Lower leg skin (tissue), 3 donors: ENCODE measurements around the gene ADAM10.

Source experiments
- POLR2A ChIP-seq, 2 donors: fragments of 450-650 bp; IDR thresholded peaks; one replicate each; pipeline ENCODE4 v1.6.1; 2016 to 2017; ENCODE audit warnings: antibody characterized with exemption in 2 of 2, mild to moderate bottlenecking in 1 of 2, moderate library complexity in 1 of 2
- TF ChIP-seq, protein P1 (sequence below), 3 donors: fragments of 450-650 bp; IDR thresholded peaks; one replicate each; pipeline ENCODE4 v1.5.1; 2016; ENCODE audit warnings: antibody characterized with exemption in 3 of 3, mild to moderate bottlenecking in 3 of 3, moderate library complexity in 2 of 3

DNA sequence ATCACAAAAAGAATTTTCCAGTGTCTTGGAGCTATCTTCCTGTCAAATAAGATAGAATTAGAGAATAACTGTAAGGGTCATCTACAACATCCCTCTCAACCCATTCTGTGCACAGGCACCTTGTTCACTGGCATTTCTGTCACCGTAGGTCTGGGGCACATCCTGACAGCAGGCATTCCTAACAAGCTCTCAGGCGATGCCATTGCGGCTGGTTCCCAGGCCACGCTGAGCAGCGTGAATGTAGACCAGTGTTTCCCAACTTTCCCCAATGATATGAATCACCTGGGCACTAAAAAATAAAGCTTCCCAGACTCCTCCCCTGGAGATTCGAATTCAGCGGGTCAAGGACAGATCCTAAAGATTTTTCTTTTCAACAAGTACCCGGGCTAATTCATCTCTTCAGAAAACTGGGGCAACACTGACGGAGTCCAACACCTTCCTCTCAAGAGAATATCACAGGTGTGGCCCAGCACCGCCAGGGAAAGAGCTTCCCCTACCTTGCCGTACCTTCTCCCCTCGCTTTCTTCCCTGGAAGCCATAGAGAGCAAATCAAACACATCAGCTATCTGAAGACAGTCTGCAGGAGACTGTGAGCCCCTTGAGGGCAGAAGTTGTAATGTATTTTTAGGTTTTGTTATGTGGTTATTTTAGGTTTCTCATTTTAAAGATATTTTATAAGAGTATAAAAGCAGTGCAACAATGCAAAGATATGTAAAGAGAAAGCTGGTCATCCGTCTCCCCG lies 174.3 kb downstream of the ADAM10 start:
- TF ChIP-seq, protein P1, sequence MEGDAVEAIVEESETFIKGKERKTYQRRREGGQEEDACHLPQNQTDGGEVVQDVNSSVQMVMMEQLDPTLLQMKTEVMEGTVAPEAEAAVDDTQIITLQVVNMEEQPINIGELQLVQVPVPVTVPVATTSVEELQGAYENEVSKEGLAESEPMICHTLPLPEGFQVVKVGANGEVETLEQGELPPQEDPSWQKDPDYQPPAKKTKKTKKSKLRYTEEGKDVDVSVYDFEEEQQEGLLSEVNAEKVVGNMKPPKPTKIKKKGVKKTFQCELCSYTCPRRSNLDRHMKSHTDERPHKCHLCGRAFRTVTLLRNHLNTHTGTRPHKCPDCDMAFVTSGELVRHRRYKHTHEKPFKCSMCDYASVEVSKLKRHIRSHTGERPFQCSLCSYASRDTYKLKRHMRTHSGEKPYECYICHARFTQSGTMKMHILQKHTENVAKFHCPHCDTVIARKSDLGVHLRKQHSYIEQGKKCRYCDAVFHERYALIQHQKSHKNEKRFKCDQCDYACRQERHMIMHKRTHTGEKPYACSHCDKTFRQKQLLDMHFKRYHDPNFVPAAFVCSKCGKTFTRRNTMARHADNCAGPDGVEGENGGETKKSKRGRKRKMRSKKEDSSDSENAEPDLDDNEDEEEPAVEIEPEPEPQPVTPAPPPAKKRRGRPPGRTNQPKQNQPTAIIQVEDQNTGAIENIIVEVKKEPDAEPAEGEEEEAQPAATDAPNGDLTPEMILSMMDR (IDR thresholded peaks at IDR 0.05) = no peak
- TF ChIP-seq POLR2A (IDR thresholded peaks at IDR 0.05) = no peak
